ENCODE results near the gene NUP210. TPM values are rescaled to one million over a fixed set of nuclear protein-coding genes. Genes with fewer than 3 reads are reported as not detected.
A peak's percentile ranks its signal among the peaks of the same experiment; 100 is the strongest.

Gene NUP210
- total RNA-seq, 1 experiment from 2014 or later, result 64.0 TPM

DNA sequence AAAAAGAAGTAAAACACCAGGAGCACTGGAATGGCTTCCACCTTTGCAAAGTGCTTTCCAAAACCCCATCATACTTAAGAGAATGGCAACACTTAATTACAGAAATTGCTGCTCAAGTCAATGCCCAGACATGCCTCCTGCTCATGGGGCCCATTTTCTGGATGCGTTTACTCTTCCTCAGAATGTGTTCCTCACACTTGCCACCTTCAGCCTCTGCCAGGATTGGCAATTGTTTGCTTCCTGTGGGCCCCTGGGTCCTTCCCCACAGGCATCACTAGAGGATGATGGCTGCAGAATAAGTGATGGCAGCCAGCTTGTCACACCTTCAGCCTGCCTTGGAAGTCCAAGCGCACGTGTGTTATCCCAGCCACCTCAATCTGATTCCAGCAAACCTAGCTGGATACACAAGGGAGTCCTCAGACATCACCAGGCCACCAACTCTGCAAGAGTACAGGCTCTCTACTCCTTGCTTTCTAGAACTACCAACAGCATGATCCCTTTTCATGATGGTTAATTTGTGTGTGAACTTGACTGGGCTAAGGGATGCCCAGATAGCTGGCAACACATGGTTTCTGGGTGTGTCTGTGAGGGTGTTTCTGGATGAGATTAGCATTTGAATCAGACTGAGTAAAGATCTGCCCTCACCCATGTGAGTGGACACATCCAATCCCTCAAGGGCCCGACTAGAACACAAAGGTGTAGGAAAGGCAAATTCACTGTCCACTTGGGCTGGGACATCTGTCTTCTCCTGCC lies 4.9 kb upstream of the NUP210 start:
- TF ChIP-seq EZH2phosphoT487 (IDR thresholded peaks at IDR 0.05; ENCODE audit: borderline replicate concordance, low read length) (no peak), EZH2 (IDR thresholded peaks at IDR 0.05; ENCODE audit: low read length, unreplicated experiment) (no peak), CTCF (conservative IDR thresholded peaks at IDR 0.05; ENCODE audit: low read depth, low read length) (no peak)
- no peak overlapping the region for H3K4me2 ChIP-seq (ENCODE audit: low read length)
- POLR2A ChIA-PET (ENCODE audit: unreplicated experiment), result no interaction called here
- H3K27ac ChIP-seq (ENCODE audit: low read length), result no peak overlapping the region
- no peak overlapping the region for H2AFZ ChIP-seq (ENCODE audit: low read length)
- CTCF ChIA-PET, result no interaction called here
- H3K79me2 ChIP-seq (ENCODE audit: low read length), result no peaks in the 10 kb centered on the region
- H3K27me3 ChIP-seq (ENCODE audit: low read length), result no peaks in the 10 kb centered on the region
- intact Hi-C loops (cut with micrococcal nuclease), result no loop called here
- peaks cover 6% of the 10 kb centered on the region; the same call in 1 of the 2 replicates for H3K4me1 ChIP-seq (ENCODE audit: insufficient read depth, low read length)
- no peaks in the 10 kb centered on the region for H3F3A ChIP-seq (ENCODE audit: low read length, unreplicated experiment)
- DNase-seq (no peak), ATAC-seq (no peak)
- no peaks in the 10 kb centered on the region for H4K20me1 ChIP-seq (ENCODE audit: low read length)
- BruUV-seq (replicated peaks), result no TSS peak
- H3K9me2 ChIP-seq (replicated peaks; ENCODE audit: low read length), result no peaks in the 10 kb centered on the region
- H3K9ac ChIP-seq (ENCODE audit: low read length), result no peak overlapping the region
- H3K36me3 ChIP-seq (ENCODE audit: low read depth, low read length), result no peaks in the 10 kb centered on the region
- H3K4me3 ChIP-seq (ENCODE audit: low read length), result no peak overlapping the region
- H3K9me3 ChIP-seq (ENCODE audit: low read length), result no peaks in the 10 kb centered on the region

DNA sequence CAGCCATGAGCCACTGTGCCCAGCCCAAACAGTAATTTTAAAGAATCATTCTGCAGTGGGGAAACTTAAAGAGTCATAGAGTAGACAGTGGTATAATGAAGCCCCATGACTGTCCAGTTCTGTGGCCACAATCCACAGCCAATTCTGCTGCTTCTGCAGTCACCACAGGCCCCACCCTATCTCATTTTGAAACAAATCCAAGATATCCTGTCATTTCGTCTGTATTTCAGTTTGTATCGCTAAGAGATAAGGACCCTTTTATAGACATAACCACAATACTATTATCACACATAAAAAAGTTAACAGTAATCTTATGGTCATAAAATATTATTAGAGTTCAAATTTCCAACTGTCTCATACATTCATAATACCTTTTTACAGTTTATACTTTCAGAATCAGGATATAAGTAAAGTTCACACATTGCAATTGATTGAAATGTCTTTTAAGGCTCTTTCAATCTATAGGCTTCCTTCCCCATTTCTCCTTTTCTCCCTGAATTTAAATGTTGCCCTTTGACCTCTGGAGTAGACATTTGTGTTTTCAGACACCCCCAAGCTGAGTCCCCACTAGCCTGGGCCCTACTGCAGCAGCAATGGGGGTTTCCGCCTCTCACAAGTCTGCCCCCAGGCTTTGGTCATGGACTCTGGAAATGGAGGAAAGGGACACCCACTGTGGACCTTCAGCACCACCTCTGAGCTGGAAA lies 4.2 kb upstream of the NUP210 start:
- H4K20me1 ChIP-seq (ENCODE audit: low read length), result no peaks in the 10 kb centered on the region
- TF ChIP-seq CTCF (conservative IDR thresholded peaks at IDR 0.05; ENCODE audit: low read depth, low read length) (no peak), EZH2phosphoT487 (IDR thresholded peaks at IDR 0.05; ENCODE audit: borderline replicate concordance, low read length) (no peak), EZH2 (IDR thresholded peaks at IDR 0.05; ENCODE audit: low read length, unreplicated experiment) (no peak)
- H2AFZ ChIP-seq (ENCODE audit: low read length), result no peak overlapping the region
- H3K79me2 ChIP-seq (ENCODE audit: low read length), result peaks cover 5% of the 10 kb centered on the region
- no peak overlapping the region for H3K4me2 ChIP-seq (ENCODE audit: low read length)
- H3F3A ChIP-seq (ENCODE audit: low read length, unreplicated experiment), result no peaks in the 10 kb centered on the region
- peaks cover 8% of the 10 kb centered on the region; the same call in 1 of the 2 replicates for H3K4me1 ChIP-seq (ENCODE audit: insufficient read depth, low read length)
- POLR2A ChIA-PET (ENCODE audit: unreplicated experiment), result no interaction called here
- no peak overlapping the region for H3K27ac ChIP-seq (ENCODE audit: low read length)
- ATAC-seq, result peak; percentile 10; the same call in 1 of the 2 replicates
- no peaks in the 10 kb centered on the region for H3K36me3 ChIP-seq (ENCODE audit: low read depth, low read length)
- intact Hi-C loops (cut with micrococcal nuclease), result no loop called here
- no TSS peak for BruUV-seq (replicated peaks)
- no peaks in the 10 kb centered on the region for H3K9me2 ChIP-seq (replicated peaks; ENCODE audit: low read length)
- CTCF ChIA-PET, result no interaction called here
- no peaks in the 10 kb centered on the region for H3K9me3 ChIP-seq (ENCODE audit: low read length)
- H3K27me3 ChIP-seq (ENCODE audit: low read length), result no peaks in the 10 kb centered on the region
- DNase-seq, result peak; percentile 25
- no peak overlapping the region for H3K4me3 ChIP-seq (ENCODE audit: low read length)
- no peak overlapping the region for H3K9ac ChIP-seq (ENCODE audit: low read length)
